ENCODE results near the gene ZWILCH. TPM values are rescaled to one million over a fixed set of nuclear protein-coding genes. Genes with fewer than 3 reads are reported as not detected.

ZWILCH gene
- total RNA-seq, 1 experiment from 2014 or later, result 39.9 TPM

GRCh38 chr15:66595332-66595731, 90.2 kb downstream of the ZWILCH start:
- ChIA-PET POLR2A (interaction anchor here (0.5 kb wide), 1 partner anchor 415 kb away, joined by 5 read pairs; no protein-coding TSS in a partner anchor), CTCF (no interaction called here)
- no peak for ATAC-seq
- in situ Hi-C loops (cut with HindIII; ENCODE audit: low pct_unique_long_range_greater_than_20kb, low sequenced_read_pairs) (no loop called here), intact Hi-C loops (cut with micrococcal nuclease; ENCODE audit: unreplicated experiment) (no loop called here)
- Histone ChIP-seq H3K27me3 (ENCODE audit: control insufficient read depth, insufficient read depth, low read length) (no peaks in the 10 kb centered on the region), H3K4me1 (ENCODE audit: control insufficient read depth, insufficient read depth, low read length) (peaks cover 15% of the 10 kb centered on the region), H3K9me3 (ENCODE audit: control insufficient read depth, insufficient read depth, low read depth, low read length) (no peaks in the 10 kb centered on the region), H3K36me3 (ENCODE audit: control insufficient read depth, insufficient read depth, low read length) (no peaks in the 10 kb centered on the region), H3K4me3 (ENCODE audit: low read depth in 2 of 2, low read length in 2 of 2) (no peak overlapping the region), H3K27ac (ENCODE audit: low read length) (no peak overlapping the region)
- TF ChIP-seq CTCF (IDR thresholded peaks at IDR 0.05) (no peak), REST (IDR thresholded peaks at IDR 0.05; ENCODE audit: insufficient read depth in 1 of 2, low read depth in 2 of 2, low read length in 1 of 2) (no peak), POLR2AphosphoS5 (IDR thresholded peaks at IDR 0.05; ENCODE audit: low read depth, low read length) (no peak), TCF7L2 (IDR thresholded peaks at IDR 0.05; ENCODE audit: low read depth, low read length) (no peak), SIN3A (IDR thresholded peaks at IDR 0.05; ENCODE audit: borderline replicate concordance, insufficient read depth, low read depth, low read length) (no peak)
- no TSS peak for BruUV-seq (replicated peaks)
- DNase-seq (ENCODE audit: low read depth, low spot score), result no peak

- no peak for TF ChIP-seq CTCF (IDR thresholded peaks at IDR 0.05)
- BruUV-seq (replicated peaks), result no TSS peak
- ATAC-seq, result peak; percentile 32; the same call in 1 of the 2 replicates
- POLR2A ChIA-PET, result interaction anchor here (0.5 to 0.7 kb wide), 2 partner anchors 415 to 512 kb away, joined by 4 to 5 read pairs; no protein-coding TSS in a partner anchor
- Histone ChIP-seq H3K36me3 (ENCODE audit: control insufficient read depth, insufficient read depth, low read length) (no peaks in the 10 kb centered on the region), H3K27me3 (ENCODE audit: control insufficient read depth, insufficient read depth, low read length) (no peaks in the 10 kb centered on the region), H3K9me3 (ENCODE audit: control insufficient read depth, insufficient read depth, low read depth, low read length) (no peaks in the 10 kb centered on the region), H3K4me3 (ENCODE audit: low read depth in 2 of 2, low read length in 2 of 2) (no peak overlapping the region), H3K27ac (ENCODE audit: low read length) (no peak overlapping the region), H3K4me1 (ENCODE audit: control insufficient read depth, insufficient read depth, low read length) (peaks cover 15% of the 10 kb centered on the region)
- peak; percentile 24 for DNase-seq (ENCODE audit: low read depth, low spot score)
- in situ Hi-C loops (cut with HindIII; ENCODE audit: low pct_unique_long_range_greater_than_20kb, low sequenced_read_pairs) (no loop called here), intact Hi-C loops (cut with micrococcal nuclease; ENCODE audit: unreplicated experiment) (no loop called here)
- CTCF ChIA-PET, result no interaction called here
Measured at GRCh38 chr15:66595931-66596545, 90.9 kb downstream of the ZWILCH start.
